Heart left ventricle (tissue), 16 donors: ENCODE measurements around the gene RAB22A. TPM values are rescaled to one million over a fixed set of nuclear protein-coding genes. Genes with fewer than 3 reads are reported as not detected.

Experiments used
- ATAC-seq, 4 donors: fragments of 200-7000 bp; cut with Tn5 transposase; one replicate each; pipeline ENCODE4 v1.9.1; 2020 to 2022; ENCODE audit warnings: moderate library complexity in 4 of 4, mild to moderate bottlenecking in 3 of 4, moderate number of reproducible peaks in 1 of 4
- DNase-seq, 5 donors: peaks; one replicate each; pipeline ENCODE4 v3.0.0-alpha.2; 2020
- H3K27ac ChIP-seq, 12 donors: fragments of 200-600 bp; sonication (generic) in 4 of 12; one replicate each; pipeline versions ENCODE4 v1.5.0 to v1.8.0; 2016 to 2022; ENCODE audit warnings: mild to moderate bottlenecking in 2 of 12
- H3K27me3 ChIP-seq, 9 donors: fragments of 200-600 bp; sonication (generic) in 2 of 9; one replicate each; pipeline versions ENCODE4 v1.5.1 to v1.8.0; 2016 to 2022; ENCODE audit warnings: mild to moderate bottlenecking in 3 of 9
- H3K36me3 ChIP-seq, 9 donors: fragments of 200-600 bp; sonication (generic) in 2 of 9; one replicate each; pipeline versions ENCODE4 v1.5.0 to v1.8.0; 2018 to 2022; ENCODE audit warnings: mild to moderate bottlenecking in 2 of 9
- H3K4me1 ChIP-seq, 12 donors: fragments of 200-600 bp; sonication (generic) in 4 of 12; one replicate each; pipeline versions ENCODE4 v1.5.0 to v1.8.0; 2016 to 2022; ENCODE audit warnings: mild to moderate bottlenecking in 3 of 12
- H3K4me3 ChIP-seq, 12 donors: fragments of 200-600 bp; sonication (generic) in 4 of 12; one replicate each; pipeline versions ENCODE4 v1.5.0 to v1.8.0; 2017 to 2022; ENCODE audit warnings: mild to moderate bottlenecking in 9 of 12, moderate library complexity in 4 of 12
- H3K9me3 ChIP-seq, 12 donors: fragments of 200-600 bp; sonication (generic) in 4 of 12; one replicate each; pipeline versions ENCODE4 v1.5.0 to v1.8.0; 2016 to 2022; ENCODE audit warnings: mild to moderate bottlenecking in 1 of 12
- POLR2A ChIP-seq, 2 donors: fragments of 450-650 bp; IDR thresholded peaks; one replicate each; pipeline ENCODE4 v1.6.1; 2017; ENCODE audit warnings: antibody characterized with exemption in 2 of 2, mild to moderate bottlenecking in 2 of 2, moderate library complexity in 2 of 2
- WGBS, 4 donors: extraction: QIAGEN DNeasy Blood & Tissue Kit in 2 of 4; methylation state at CpG; one replicate each; pipeline versions ENCODE4 v1.1.5 to v1.1.7; 2013 to 2018; 5-methylcytosine and 5-hydroxymethylcytosine counted together
- intact Hi-C, 10 donors: fragments of 100-400 bp; cut with DNase I; formaldehyde crosslinking; loops; one replicate each; pipeline versions ENCODE4 v1.11.1 to v1.14.2; 2022
- polyA plus RNA-seq, 2 donors: library from polyadenylated mRNA; stranded (reverse); fragments of 200-250 nt; gene quantifications; one replicate each; pipeline ENCODE4 v1.2.3, GENCODE V29; 2013
- total RNA-seq, 9 donors: library from RNA; depleted of rRNA in 2 of 9; stranded (reverse); fragments of >200 nt in 2 of 9; fragmentation: NEBNext Ultra II Directional in 3 of 9; extraction: Animal tissue kit (Norgen Biotek cat#: 25700) in 3 of 9; gene quantifications; one replicate each; pipeline versions ENCODE4 v1.1.0 to v1.2.4, GENCODE V29; 2016 to 2023
- TF ChIP-seq, protein P1 (sequence below), 12 donors: fragments of 200-600 bp; sonication (generic) in 4 of 12; IDR thresholded peaks; one replicate each; pipeline versions ENCODE4 v1.5.0 to v1.8.0; 2018 to 2022; ENCODE audit warnings: antibody characterized with exemption in 12 of 12, mild to moderate bottlenecking in 5 of 12
- donor health status: ischemic (EF 13 %, LVEDD 7.1; RV severe dilation, severe dysfunction).
- donor health status: healthy with polysubstance abuse.
- donor health status: DM: no; HTN: yes; CAD: no.
- donor health status: DM: no; HTN: no; CAD: no.
- donor health status: ischemic (EF 25% LVEDD 6.9; RV normal size, moderate dysfunction).
- donor health status: ischemic (EF 25% LVEDD 5.7; RV mildly dilated, moderate dysfunction).
- donor health status: healthy.
- donor health status: DM: yes; HTN: yes; CAD: no.
- donor health status: ischemic (EF 35%, LVEDD 5.7; RV mildly dilated, moderate dysfunction).
- donor health status: nonischemic (EF 11% LVEDD 7.7; RV severe dilation, severe dysfunction).
- donor health status: DM: yes; HTN: yes; CAD: no.
- donor health status: PGD.
- donor health status: ischemic (EF 29% LVEDD 5.4; RV normal size, mild dysfunction).
- donor health status: nonischemic (EF 23%, LVEDD 6.1; RV moderate dilation, normal function).

RAB22A gene
- total and polyA plus RNA-seq, 11 donors = 3.0 to 9.7 (median 6.4) TPM

DNA sequence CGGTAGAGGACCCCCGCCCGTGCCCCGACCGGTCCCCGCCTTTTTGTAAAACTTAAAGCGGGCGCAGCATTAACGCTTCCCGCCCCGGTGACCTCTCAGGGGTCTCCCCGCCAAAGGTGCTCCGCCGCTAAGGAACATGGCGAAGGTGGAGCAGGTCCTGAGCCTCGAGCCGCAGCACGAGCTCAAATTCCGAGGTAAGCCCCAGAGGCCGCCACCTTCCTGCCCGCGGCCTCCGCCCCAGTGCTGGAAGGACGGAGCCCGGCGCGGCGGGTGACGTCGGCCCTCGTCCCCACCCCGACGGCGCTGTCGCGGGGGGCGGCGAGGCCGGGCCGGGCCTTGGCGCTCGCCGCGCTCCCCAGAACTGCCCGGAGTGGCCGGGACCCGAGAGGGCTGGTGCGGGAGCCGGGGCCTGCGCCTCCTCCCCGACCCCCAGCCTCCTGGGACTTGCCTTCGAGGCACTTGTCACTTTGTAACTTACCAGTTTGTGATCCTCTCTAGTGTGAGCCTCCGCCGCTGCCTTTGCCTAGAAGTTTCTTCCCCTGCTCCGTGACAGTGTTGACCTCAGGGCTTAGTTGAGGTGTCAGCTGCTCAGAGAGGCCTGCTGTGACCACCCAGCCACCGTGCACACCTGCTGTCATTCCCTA, 79.9 kb downstream of the RAB22A start:
- Histone ChIP-seq H3K4me1 (peaks cover 0 to 52% (median 29%) of the 10 kb centered on the region in 12 donors), H3K36me3 (peaks cover 0 to 14% (median 0%) of the 10 kb centered on the region in 9 donors), H3K27ac (peak overlapping the region; percentile 80 to 97 (median 94)), H3K9me3 (peaks cover 0 to 10% (median 0%) of the 10 kb centered on the region in 12 donors), H3K27me3 (no peaks in the 10 kb centered on the region), H3K4me3 (peak overlapping the region; percentile 69 to 91 (median 86))
- ATAC-seq (peak in 3 of 4 donors; percentile 42 to 74 (median 72)), DNase-seq (peak in 2 of 5 donors; percentile 32 to 49)
- TF ChIP-seq, protein P1, sequence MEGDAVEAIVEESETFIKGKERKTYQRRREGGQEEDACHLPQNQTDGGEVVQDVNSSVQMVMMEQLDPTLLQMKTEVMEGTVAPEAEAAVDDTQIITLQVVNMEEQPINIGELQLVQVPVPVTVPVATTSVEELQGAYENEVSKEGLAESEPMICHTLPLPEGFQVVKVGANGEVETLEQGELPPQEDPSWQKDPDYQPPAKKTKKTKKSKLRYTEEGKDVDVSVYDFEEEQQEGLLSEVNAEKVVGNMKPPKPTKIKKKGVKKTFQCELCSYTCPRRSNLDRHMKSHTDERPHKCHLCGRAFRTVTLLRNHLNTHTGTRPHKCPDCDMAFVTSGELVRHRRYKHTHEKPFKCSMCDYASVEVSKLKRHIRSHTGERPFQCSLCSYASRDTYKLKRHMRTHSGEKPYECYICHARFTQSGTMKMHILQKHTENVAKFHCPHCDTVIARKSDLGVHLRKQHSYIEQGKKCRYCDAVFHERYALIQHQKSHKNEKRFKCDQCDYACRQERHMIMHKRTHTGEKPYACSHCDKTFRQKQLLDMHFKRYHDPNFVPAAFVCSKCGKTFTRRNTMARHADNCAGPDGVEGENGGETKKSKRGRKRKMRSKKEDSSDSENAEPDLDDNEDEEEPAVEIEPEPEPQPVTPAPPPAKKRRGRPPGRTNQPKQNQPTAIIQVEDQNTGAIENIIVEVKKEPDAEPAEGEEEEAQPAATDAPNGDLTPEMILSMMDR (IDR thresholded peaks at IDR 0.05) = no peak
- no peak for TF ChIP-seq POLR2A (IDR thresholded peaks at IDR 0.05)
- intact Hi-C loops = loop anchor here in 6 of 10 donors (1.0 to 10.0 kb wide), 7 partner anchors 75 to 503 kb away; partner anchors contain the start of genes STX16 (in 2 of the 6), NPEPL1 (in 1 of the 6) and RAB22A (in 1 of the 6)
- 0 to 2% (median 0%) methylated on average over 6 to 56 of the region's 56 CpGs for WGBS, 4 donors

- peaks cover 0 to 10% (median 0%) of the 10 kb centered on the region in 12 donors for H3K9me3 ChIP-seq
- H3K27ac ChIP-seq = peak overlapping the region in 11 of 12 donors; percentile 92 to 97 (median 94)
- ATAC-seq = no peak
- DNase-seq = no peak
- TF ChIP-seq POLR2A (IDR thresholded peaks at IDR 0.05) = no peak
- TF ChIP-seq, protein P1 (IDR thresholded peaks at IDR 0.05) = no peak
- 69 to 74% (median 71%) methylated on average over 17 of the region's 17 CpGs for WGBS, 4 donors
- H3K36me3 ChIP-seq = peaks cover 0 to 14% (median 0%) of the 10 kb centered on the region in 9 donors
- intact Hi-C loops = loop anchor here in 7 of 10 donors (1.0 to 10.0 kb wide), 8 partner anchors 55 to 502 kb away; partner anchors contain the start of genes RAB22A (in 2 of the 7), STX16 (in 2 of the 7) and NPEPL1 (in 1 of the 7)
- peaks cover 0 to 54% (median 30%) of the 10 kb centered on the region in 12 donors for H3K4me1 ChIP-seq
- no peaks in the 10 kb centered on the region for H3K27me3 ChIP-seq
- H3K4me3 ChIP-seq = peak overlapping the region; percentile 69 to 91 (median 86)
Measured at GRCh38 chr20:58389968-58390658, 80.6 kb downstream of the RAB22A start.

DNA sequence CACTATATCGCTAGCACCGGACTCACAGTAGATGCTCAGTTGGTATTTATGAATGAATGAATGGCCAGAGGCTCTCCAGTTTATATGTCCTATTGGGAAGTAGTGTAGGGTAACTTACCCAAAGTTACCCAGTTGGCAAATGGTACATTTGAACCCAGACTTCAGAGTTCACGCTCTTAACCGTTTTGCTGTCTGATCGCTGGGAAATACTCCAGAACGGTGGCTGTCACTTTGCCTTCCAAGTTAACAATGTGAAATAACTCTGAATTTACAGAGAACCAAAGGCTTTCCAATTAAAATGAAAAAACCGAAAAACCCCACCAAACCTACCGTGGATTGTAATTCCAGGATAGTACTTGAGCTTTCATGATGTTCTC, 81.1 kb downstream of the RAB22A start:
- Histone ChIP-seq H3K9me3 (peaks cover 0 to 10% (median 0%) of the 10 kb centered on the region in 12 donors), H3K4me1 (peaks cover 0 to 58% (median 32%) of the 10 kb centered on the region in 12 donors), H3K4me3 (peak overlapping the region in 6 of 12 donors; percentile 72 to 91 (median 88)), H3K27ac (no peak overlapping the region), H3K27me3 (no peaks in the 10 kb centered on the region), H3K36me3 (peaks cover 0 to 14% (median 0%) of the 10 kb centered on the region in 9 donors)
- DNase-seq (no peak), ATAC-seq (no peak)
- intact Hi-C loops = loop anchor here in 2 of 10 donors (5.0 to 10.0 kb wide), 2 partner anchors 54 to 83 kb away; partner anchors contain the start of gene RAB22A (in 1 of the 2)
- 94 to 97% (median 95%) methylated on average over 8 of the region's 8 CpGs for WGBS, 4 donors
- TF ChIP-seq POLR2A (IDR thresholded peaks at IDR 0.05) = no peak

DNA sequence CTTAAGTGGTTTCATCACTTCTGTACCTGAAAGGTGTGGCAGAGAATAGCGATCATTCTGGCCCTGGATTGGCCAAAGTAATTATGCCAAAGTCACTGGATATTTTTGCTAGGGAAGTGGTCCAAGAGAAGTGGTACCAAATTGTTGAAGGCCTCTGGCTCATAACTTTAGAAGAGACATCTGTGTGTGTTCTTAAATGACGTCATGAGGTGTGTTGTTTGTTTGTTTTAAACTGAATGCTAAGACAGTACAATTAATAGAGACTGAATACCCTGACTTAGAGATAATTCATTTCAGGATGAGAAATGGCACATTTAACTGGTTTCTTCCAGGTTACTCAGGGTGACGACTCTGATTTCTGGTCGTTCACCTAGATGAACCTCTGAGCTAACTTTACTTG, 82.8 kb downstream of the RAB22A start:
- Histone ChIP-seq H3K27me3 (no peaks in the 10 kb centered on the region), H3K36me3 (peaks cover 0 to 14% (median 0%) of the 10 kb centered on the region in 9 donors), H3K27ac (no peak overlapping the region), H3K9me3 (peaks cover 0 to 10% (median 0%) of the 10 kb centered on the region in 12 donors), H3K4me1 (peaks cover 0 to 63% (median 38%) of the 10 kb centered on the region in 12 donors), H3K4me3 (no peak overlapping the region)
- TF ChIP-seq, protein P1 (IDR thresholded peaks at IDR 0.05) = no peak
- TF ChIP-seq POLR2A (IDR thresholded peaks at IDR 0.05) = no peak
- intact Hi-C loops = loop anchor here in 2 of 10 donors (5.0 to 10.0 kb wide), 2 partner anchors 53 to 85 kb away; partner anchors contain the start of gene RAB22A (in 1 of the 2)
- no peak for ATAC-seq
- no peak for DNase-seq
- WGBS, 4 donors = 74 to 84% (median 81%) methylated on average over 4 of the region's 4 CpGs
